ENCODE results near the gene TSEN2. TPM values are rescaled to one million over a fixed set of nuclear protein-coding genes. Genes with fewer than 3 reads are reported as not detected.

Gene TSEN2
- total and polyA plus RNA-seq, 9 of the 15 experiments (the other 6 are each of a cell fraction or from before 2014, with no cell fraction given), result 38.5 to 76.3 (median 46.6) TPM

DNA sequence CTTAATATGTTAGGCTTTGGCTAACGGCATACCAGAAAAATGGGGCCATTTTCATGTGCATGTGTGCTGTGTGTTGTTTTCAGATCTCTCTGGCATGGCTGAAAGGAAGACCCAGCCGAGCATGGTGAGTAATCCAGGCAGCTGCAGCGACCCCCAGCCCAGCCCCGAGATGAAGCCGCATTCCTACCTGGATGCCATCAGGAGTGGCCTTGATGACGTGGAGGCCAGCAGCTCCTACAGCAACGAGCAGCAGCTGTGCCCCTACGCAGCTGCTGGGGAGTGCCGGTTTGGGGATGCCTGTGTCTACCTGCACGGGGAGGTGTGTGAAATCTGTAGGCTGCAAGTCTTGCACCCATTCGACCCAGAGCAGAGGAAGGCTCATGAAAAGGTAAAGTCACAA, 87.7 kb downstream of the TSEN2 start:
- Histone ChIP-seq H3K79me2 (ENCODE audit: control insufficient read depth, insufficient read depth, low read length) (peaks cover 18% of the 10 kb centered on the region), H3K9me3 (replicated peaks; ENCODE audit: control insufficient read depth, insufficient read depth, low read depth, low read length) (no peaks in the 10 kb centered on the region), H3K4me3 (no peak overlapping the region), H3K9ac (ENCODE audit: insufficient read depth in 1 of 2, low read depth in 2 of 2, low read length in 2 of 2) (peak overlapping the region in 1 of 2 experiments; percentile 47; a peak in 1 of 4 replicates), H3K36me3 (ENCODE audit: control insufficient read depth, insufficient read depth, low read length) (peaks cover 84% of the 10 kb centered on the region), H3K9me1 (ENCODE audit: control insufficient read depth, insufficient read depth, low read length) (no peaks in the 10 kb centered on the region), H4K20me1 (replicated peaks; ENCODE audit: control insufficient read depth, insufficient read depth, low read length) (no peaks in the 10 kb centered on the region), H3K4me2 (ENCODE audit: insufficient read depth, low read length) (no peak overlapping the region), H2AFZ (ENCODE audit: low read depth, low read length) (no peak overlapping the region), H3K27ac (ENCODE audit: extremely low read depth, low read depth, low read length) (no peak overlapping the region), H3K27me3 (ENCODE audit: control insufficient read depth in 2 of 2, insufficient read depth in 2 of 2, low read length in 2 of 2) (no peaks in the 10 kb centered on the region), H3K4me1 (replicated peaks in 1 of 2; ENCODE audit: control insufficient read depth in 2 of 2, insufficient read depth in 2 of 2, low read length in 2 of 2) (no peaks in the 10 kb centered on the region)
- ChIA-PET POLR2A (interaction anchor here (1.1 to 4.0 kb wide), 3 partner anchors 9 to 15 kb away, joined by 4 to 23 read pairs (median 5); partner anchors contain the start of gene MKRN2), CTCF (ENCODE audit: low intra/inter-chr PET ratio) (no interaction called here)
- intact Hi-C loops (cut with micrococcal nuclease), result no loop called here
- ATAC-seq, result no peak
- in situ Hi-C loops (cut with MboI), result no loop called here
- no TSS peak for BruUV-seq (replicated peaks)
- no peak for FAIRE-seq
- DNase-seq (ENCODE audit: extremely low read depth in 1 of 4, low spot score in 3 of 4), result no peak
- TF ChIP-seq MXI1 (IDR thresholded peaks at IDR 0.05; ENCODE audit: low read depth, low read length), result no peak
- TF ChIP-seq PTRF (tag; IDR thresholded peaks at IDR 0.05), result no peak
- TF ChIP-seq BRCA1 (IDR thresholded peaks at IDR 0.05), result no peak
- TF ChIP-seq BRCA1 (CRISPR knock-in tag; IDR thresholded peaks at IDR 0.05), result no peak
- no peak for TF ChIP-seq CBX1 (IDR thresholded peaks at IDR 0.05; ENCODE audit: low read depth)
- TF ChIP-seq FOXK2 (conservative IDR thresholded peaks at IDR 0.05 in 1 of 2, IDR thresholded peaks at IDR 0.05 in 1 of 2; ENCODE audit: low read depth in 2 of 2), result no peak
- TF ChIP-seq, protein P1, sequence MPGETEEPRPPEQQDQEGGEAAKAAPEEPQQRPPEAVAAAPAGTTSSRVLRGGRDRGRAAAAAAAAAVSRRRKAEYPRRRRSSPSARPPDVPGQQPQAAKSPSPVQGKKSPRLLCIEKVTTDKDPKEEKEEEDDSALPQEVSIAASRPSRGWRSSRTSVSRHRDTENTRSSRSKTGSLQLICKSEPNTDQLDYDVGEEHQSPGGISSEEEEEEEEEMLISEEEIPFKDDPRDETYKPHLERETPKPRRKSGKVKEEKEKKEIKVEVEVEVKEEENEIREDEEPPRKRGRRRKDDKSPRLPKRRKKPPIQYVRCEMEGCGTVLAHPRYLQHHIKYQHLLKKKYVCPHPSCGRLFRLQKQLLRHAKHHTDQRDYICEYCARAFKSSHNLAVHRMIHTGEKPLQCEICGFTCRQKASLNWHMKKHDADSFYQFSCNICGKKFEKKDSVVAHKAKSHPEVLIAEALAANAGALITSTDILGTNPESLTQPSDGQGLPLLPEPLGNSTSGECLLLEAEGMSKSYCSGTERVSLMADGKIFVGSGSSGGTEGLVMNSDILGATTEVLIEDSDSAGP (CRISPR knock-in tag; IDR thresholded peaks at IDR 0.05), result no peak
- TF ChIP-seq ZNF699 (CRISPR knock-in tag; IDR thresholded peaks at IDR 0.05; ENCODE audit: insufficient replicate concordance), result no peak
- TF ChIP-seq SRSF3 (IDR thresholded peaks at IDR 0.05; ENCODE audit: insufficient read depth, low read length), result no peak
- no peak for TF ChIP-seq DACH1 (IDR thresholded peaks at IDR 0.05; ENCODE audit: partially characterized antibody)
- TF ChIP-seq, protein P2, sequence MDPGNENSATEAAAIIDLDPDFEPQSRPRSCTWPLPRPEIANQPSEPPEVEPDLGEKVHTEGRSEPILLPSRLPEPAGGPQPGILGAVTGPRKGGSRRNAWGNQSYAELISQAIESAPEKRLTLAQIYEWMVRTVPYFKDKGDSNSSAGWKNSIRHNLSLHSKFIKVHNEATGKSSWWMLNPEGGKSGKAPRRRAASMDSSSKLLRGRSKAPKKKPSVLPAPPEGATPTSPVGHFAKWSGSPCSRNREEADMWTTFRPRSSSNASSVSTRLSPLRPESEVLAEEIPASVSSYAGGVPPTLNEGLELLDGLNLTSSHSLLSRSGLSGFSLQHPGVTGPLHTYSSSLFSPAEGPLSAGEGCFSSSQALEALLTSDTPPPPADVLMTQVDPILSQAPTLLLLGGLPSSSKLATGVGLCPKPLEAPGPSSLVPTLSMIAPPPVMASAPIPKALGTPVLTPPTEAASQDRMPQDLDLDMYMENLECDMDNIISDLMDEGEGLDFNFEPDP (CRISPR knock-in tag; IDR thresholded peaks at IDR 0.05), result no peak
- TF ChIP-seq HSF4 (CRISPR knock-in tag; IDR thresholded peaks at IDR 0.05; ENCODE audit: borderline replicate concordance), result no peak
- TF ChIP-seq TAF7 (tag; IDR thresholded peaks at IDR 0.05), result no peak
- no peak for TF ChIP-seq THAP7 (CRISPR knock-in tag; IDR thresholded peaks at IDR 0.05)
- TF ChIP-seq ZFX (CRISPR knock-in tag; IDR thresholded peaks at IDR 0.05), result no peak
- 90% methylated on average over 11 of the region's 11 CpGs for WGBS (ENCODE audit: insufficient coverage, low coverage, missing lambda C conversion rate)

Data from K562 (cell line).